Measurements from ENCODE around the gene AIM2. TPM values are rescaled to one million over a fixed set of nuclear protein-coding genes. Genes with fewer than 3 reads are reported as not detected.

The AIM2 gene
- total and polyA plus RNA-seq, 2 of the 13 experiments (the other 11 are each of a cell fraction or from before 2014, with no cell fraction given) = not detected

DNA sequence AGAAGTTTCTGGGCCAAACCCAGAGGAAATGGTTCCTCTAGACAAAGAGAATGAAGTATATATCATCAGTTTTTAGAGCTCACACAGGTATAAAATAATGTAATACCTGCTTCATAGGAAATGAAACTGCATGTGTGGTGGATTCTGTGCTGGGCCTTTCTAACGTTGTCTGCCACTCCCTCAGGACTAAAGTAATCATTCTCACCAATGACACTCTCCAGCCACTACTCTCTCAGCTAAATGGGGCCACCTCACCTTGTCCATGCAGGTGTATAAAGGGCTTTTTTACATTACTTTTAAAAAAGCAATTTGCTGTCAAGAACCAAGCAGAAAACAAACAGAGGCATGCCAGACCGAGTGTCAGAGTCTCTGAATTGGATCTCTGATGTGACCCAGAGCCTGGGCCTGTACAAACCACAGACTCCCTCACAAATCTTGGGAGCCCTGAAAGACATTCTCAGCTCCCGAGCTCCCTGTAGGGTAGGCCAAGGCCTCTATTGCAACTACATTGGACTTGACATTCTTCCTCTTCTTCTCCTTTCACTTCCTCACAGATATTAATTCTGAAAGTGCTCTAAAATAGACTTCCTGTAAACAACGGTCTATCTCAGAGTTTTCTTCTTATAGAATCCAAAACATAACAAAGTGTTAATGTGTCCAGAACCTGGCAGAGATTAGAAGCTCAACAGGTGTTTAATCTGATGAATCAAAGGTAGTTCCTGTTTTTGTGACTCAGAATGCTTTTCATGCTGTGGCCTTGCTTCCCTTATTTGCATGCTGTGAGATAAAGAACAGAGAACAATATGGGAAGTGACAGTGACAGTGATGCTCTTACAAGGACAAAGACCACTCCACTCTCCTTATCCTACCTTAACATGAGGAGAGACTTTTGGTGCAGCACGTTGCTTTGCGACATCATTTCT, 8.6 kb downstream of the AIM2 start (continued):
- TF ChIP-seq NONO (IDR thresholded peaks at IDR 0.05) (no peak), NONO (CRISPR knock-in tag; conservative IDR thresholded peaks at IDR 0.05) (no peak)

DNA sequence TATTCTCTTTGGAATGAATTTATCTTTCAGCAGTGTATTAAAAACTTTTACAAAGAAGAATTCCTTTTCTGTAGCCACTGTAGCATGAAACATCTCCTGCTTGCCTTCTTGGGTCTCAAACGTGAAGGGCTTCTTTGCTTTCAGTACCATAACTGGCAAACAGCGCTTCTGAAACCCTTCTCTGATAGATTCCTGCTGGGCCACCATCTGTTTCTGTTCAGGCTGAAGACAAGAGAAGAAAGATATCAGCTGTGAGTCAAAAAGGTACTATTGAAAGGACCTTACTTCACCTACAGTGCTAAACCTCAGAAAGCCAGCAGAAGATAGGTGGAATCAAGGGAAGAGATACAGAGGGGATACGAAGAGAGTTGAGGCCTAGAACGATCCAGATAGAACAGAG, 10.5 kb downstream of the AIM2 start:
- ATAC-seq = no peak
- H4K20me1 ChIP-seq (ENCODE audit: insufficient read depth, low read length) = no peaks in the 10 kb centered on the region
- no peak overlapping the region for H3K9ac ChIP-seq (ENCODE audit: insufficient read depth, low read depth, low read length)
- BruUV-seq (replicated peaks) = no TSS peak
- 28% methylated on average over 4 of the region's 4 CpGs for WGBS (ENCODE audit: low lambda C conversion rate)
- DNase-seq (ENCODE audit: low spot score) = no peak
- H3K27me3 ChIP-seq (ENCODE audit: control insufficient read depth in 1 of 2, insufficient read depth in 2 of 2, low read length in 2 of 2) = peaks cover 0 to 4% of the 10 kb centered on the region in 2 experiments; a peak in 1 of 5 replicates
- intact Hi-C loops (cut with micrococcal nuclease; ENCODE audit: unreplicated experiment) (no loop called here), in situ Hi-C loops (cut with HindIII; ENCODE audit: extremely low pct_ligation_motif_present, low pct_unique_long_range_greater_than_20kb) (no loop called here)
- H3K4me3 ChIP-seq (replicated peaks in 1 of 3; ENCODE audit: insufficient read depth in 1 of 3, low read depth in 2 of 3, low read length in 3 of 3) = no peak overlapping the region
- H3K4me1 ChIP-seq (ENCODE audit: insufficient read depth, low read length) = no peaks in the 10 kb centered on the region
- POLR2A ChIA-PET = no interaction called here
- H3K36me3 ChIP-seq (replicated peaks in 1 of 2; ENCODE audit: control insufficient read depth in 1 of 2, insufficient read depth in 2 of 2, low read length in 2 of 2) = no peaks in the 10 kb centered on the region
- no peaks in the 10 kb centered on the region for H3K9me3 ChIP-seq (ENCODE audit: low read length)
- H3K79me2 ChIP-seq (ENCODE audit: insufficient read depth, low read length) = no peaks in the 10 kb centered on the region
- no peak for FAIRE-seq
- no peak overlapping the region for H2AFZ ChIP-seq (ENCODE audit: low read length)
- CTCF ChIA-PET (ENCODE audit: low intra/inter-chr PET ratio, low total read pairs) = no interaction called here
- H3K4me2 ChIP-seq (ENCODE audit: low read depth, low read length) = no peak overlapping the region
- H3K27ac ChIP-seq (ENCODE audit: extremely low read length, insufficient read depth, low read length) = no peak overlapping the region
- TF ChIP-seq, protein P1, sequence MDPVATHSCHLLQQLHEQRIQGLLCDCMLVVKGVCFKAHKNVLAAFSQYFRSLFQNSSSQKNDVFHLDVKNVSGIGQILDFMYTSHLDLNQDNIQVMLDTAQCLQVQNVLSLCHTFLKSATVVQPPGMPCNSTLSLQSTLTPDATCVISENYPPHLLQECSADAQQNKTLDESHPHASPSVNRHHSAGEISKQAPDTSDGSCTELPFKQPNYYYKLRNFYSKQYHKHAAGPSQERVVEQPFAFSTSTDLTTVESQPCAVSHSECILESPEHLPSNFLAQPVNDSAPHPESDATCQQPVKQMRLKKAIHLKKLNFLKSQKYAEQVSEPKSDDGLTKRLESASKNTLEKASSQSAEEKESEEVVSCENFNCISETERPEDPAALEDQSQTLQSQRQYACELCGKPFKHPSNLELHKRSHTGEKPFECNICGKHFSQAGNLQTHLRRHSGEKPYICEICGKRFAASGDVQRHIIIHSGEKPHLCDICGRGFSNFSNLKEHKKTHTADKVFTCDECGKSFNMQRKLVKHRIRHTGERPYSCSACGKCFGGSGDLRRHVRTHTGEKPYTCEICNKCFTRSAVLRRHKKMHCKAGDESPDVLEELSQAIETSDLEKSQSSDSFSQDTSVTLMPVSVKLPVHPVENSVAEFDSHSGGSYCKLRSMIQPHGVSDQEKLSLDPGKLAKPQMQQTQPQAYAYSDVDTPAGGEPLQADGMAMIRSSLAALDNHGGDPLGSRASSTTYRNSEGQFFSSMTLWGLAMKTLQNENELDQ (CRISPR knock-in tag; IDR thresholded peaks at IDR 0.05; ENCODE audit: borderline replicate concordance) = no peak
- no peak for TF ChIP-seq ZNF660 (CRISPR knock-in tag; IDR thresholded peaks at IDR 0.05; ENCODE audit: borderline replicate concordance, low read depth)
- TF ChIP-seq ZNF354B (CRISPR knock-in tag; IDR thresholded peaks at IDR 0.05) = no peak
- TF ChIP-seq, protein P2, sequence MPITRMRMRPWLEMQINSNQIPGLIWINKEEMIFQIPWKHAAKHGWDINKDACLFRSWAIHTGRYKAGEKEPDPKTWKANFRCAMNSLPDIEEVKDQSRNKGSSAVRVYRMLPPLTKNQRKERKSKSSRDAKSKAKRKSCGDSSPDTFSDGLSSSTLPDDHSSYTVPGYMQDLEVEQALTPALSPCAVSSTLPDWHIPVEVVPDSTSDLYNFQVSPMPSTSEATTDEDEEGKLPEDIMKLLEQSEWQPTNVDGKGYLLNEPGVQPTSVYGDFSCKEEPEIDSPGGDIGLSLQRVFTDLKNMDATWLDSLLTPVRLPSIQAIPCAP (CRISPR knock-in tag; IDR thresholded peaks at IDR 0.05; ENCODE audit: low read depth) = no peak
- TF ChIP-seq ZNF75D (CRISPR knock-in tag; IDR thresholded peaks at IDR 0.05; ENCODE audit: borderline replicate concordance) = no peak
- no peak for TF ChIP-seq HOXD1 (CRISPR knock-in tag; IDR thresholded peaks at IDR 0.05)
- no peak for TF ChIP-seq ATF7 (IDR thresholded peaks at IDR 0.05)
- TF ChIP-seq ATF7 (CRISPR knock-in tag; IDR thresholded peaks at IDR 0.05) = no peak
- TF ChIP-seq STAG1 (CRISPR knock-in tag; IDR thresholded peaks at IDR 0.05) = no peak
- no peak for TF ChIP-seq EED (CRISPR knock-in tag; IDR thresholded peaks at IDR 0.05)
- TF ChIP-seq PTBP1 (IDR thresholded peaks at IDR 0.05; ENCODE audit: low read depth, low read length, poor library complexity, severe bottlenecking) = no peak
- TF ChIP-seq, protein P3, sequence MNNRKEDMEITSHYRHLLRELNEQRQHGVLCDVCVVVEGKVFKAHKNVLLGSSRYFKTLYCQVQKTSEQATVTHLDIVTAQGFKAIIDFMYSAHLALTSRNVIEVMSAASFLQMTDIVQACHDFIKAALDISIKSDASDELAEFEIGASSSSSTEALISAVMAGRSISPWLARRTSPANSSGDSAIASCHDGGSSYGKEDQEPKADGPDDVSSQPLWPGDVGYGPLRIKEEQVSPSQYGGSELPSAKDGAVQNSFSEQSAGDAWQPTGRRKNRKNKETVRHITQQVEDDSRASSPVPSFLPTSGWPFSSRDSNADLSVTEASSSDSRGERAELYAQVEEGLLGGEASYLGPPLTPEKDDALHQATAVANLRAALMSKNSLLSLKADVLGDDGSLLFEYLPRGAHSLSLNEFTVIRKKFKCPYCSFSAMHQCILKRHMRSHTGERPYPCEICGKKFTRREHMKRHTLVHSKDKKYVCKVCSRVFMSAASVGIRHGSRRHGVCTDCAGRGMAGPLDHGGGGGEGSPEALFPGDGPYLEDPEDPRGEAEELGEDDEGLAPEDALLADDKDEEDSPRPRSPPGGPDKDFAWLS (CRISPR knock-in tag; IDR thresholded peaks at IDR 0.05; ENCODE audit: borderline replicate concordance) = no peak
- TF ChIP-seq RFXAP (CRISPR knock-in tag; IDR thresholded peaks at IDR 0.05; ENCODE audit: borderline replicate concordance) = no peak
- no peak for TF ChIP-seq ZNF772 (CRISPR knock-in tag; IDR thresholded peaks at IDR 0.05)
- TF ChIP-seq MEF2D (CRISPR knock-in tag; IDR thresholded peaks at IDR 0.05) = no peak
